SU-DHL-6 (cell line): ENCODE results near the gene ST8SIA5.

ENCODE experiments used
- H2AFZ ChIP-seq: fragments of 200-600 bp; sonication (generic); 2 replicates; pipeline ENCODE4 v1.6.1; 2014; ENCODE audit warnings: low read depth, mild to moderate bottlenecking, moderate library complexity, mixed read lengths, antibody characterized with exemption, low read length; ENCODE audit not compliant: severe bottlenecking
- H3F3A ChIP-seq: fragments of 200-600 bp; shearing (Covaris generic); 2 replicates; pipeline ENCODE4 v1.6.0; 2016; ENCODE audit warnings: antibody characterized with exemption, mild to moderate bottlenecking; ENCODE audit not compliant: insufficient read depth
- H3K27ac ChIP-seq: fragments of 200-600 bp; sonication (generic); 2 replicates; pipeline ENCODE4 v1.5.1; 2016; ENCODE audit warnings: low read depth, mild to moderate bottlenecking, low read length, moderate library complexity, mixed read lengths
- H3K27me3 ChIP-seq: fragments of 200-600 bp; sonication (generic), shearing (Covaris generic); 2 replicates; pipeline ENCODE4 v1.6.0; 2014; ENCODE audit warnings: mild to moderate bottlenecking, low read length
- H3K36me3 ChIP-seq: fragments of 200-600 bp; sonication (generic); 2 replicates; pipeline ENCODE4 v1.6.1; 2014; ENCODE audit warnings: mild to moderate bottlenecking, low read length, mixed read lengths
- H3K4me2 ChIP-seq: fragments of 300-600, 200-600 bp; shearing (Covaris generic), sonication (generic); 2 replicates; pipeline ENCODE4 v1.6.0; 2014; ENCODE audit warnings: low read length, low read depth, mild to moderate bottlenecking; ENCODE audit not compliant: poor library complexity, severe bottlenecking
- H3K4me3 ChIP-seq: fragments of 200-600 bp; sonication (generic); 2 replicates; pipeline ENCODE4 v1.5.1; 2014; ENCODE audit warnings: antibody characterized with exemption, low read length, mild to moderate bottlenecking, mixed read lengths; ENCODE audit not compliant: insufficient read depth, poor library complexity, severe bottlenecking
- H3K79me2 ChIP-seq: fragments of 200-600 bp; sonication (generic); 2 replicates; pipeline ENCODE4 v1.6.1; 2014; ENCODE audit warnings: mild to moderate bottlenecking, low read length, moderate library complexity; ENCODE audit not compliant: insufficient read depth
- H3K9ac ChIP-seq: fragments of 200-600 bp; sonication (generic); 2 replicates; pipeline ENCODE4 v1.7.0; 2014; ENCODE audit warnings: mild to moderate bottlenecking, low read length
- H3K9me2 ChIP-seq: fragments of 200-600 bp; sonication (generic); replicated peaks from 2 replicates; pipeline ENCODE4 v1.6.1; 2014; ENCODE audit warnings: low read length; ENCODE audit not compliant: insufficient read depth
- H3K9me3 ChIP-seq: fragments of 200-600 bp; sonication (generic); 2 replicates; pipeline ENCODE4 v1.6.1; 2014; ENCODE audit warnings: low read length, mixed read lengths; ENCODE audit not compliant: insufficient read depth
- H4K20me1 ChIP-seq: fragments of 200-600 bp; sonication (generic); 2 replicates; pipeline ENCODE4 v1.6.1; 2014; ENCODE audit warnings: low read depth, mild to moderate bottlenecking, antibody characterized with exemption, low read length, moderate library complexity, mixed read lengths
- CTCF ChIP-seq: fragments of 200-600 bp; sonication (generic); IDR thresholded peaks from one replicate; pipeline ENCODE4 v1.5.1; 2017; ENCODE audit warnings: antibody characterized with exemption, mild to moderate bottlenecking, low read length, moderate library complexity; ENCODE audit not compliant: insufficient read depth, poor library complexity, severe bottlenecking
- EZH2phosphoT487 ChIP-seq: fragments of 200-600 bp; sonication (generic), shearing (Covaris generic); conservative IDR thresholded peaks from 2 replicates; pipeline ENCODE4 v1.6.1; 2018; ENCODE audit warnings: mild to moderate bottlenecking, antibody characterized with exemption, low read length, moderate library complexity, mixed read lengths

ST8SIA5 gene

DNA sequence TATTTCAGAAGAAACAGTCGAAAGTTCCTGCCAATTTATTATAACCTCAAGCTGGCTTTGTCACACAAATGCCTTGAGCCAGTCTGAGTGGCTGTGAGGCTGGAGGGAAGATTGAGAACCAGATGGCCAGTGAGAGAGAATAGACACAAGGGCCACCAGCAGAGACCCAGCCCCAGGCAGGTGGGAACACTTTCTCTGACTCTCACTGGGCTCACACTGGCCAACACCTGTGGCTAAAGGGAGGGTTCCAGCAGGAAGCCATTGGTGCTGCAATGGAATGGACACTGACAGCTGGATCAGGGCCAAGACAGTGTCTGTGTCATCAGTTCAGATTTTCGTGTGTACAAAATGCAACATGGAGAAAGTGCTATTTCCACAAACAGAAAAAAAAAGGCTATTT lies 129.7 kb downstream of the ST8SIA5 start:
- Histone ChIP-seq H3K4me3 (no peak overlapping the region), H2AFZ (no peak overlapping the region), H3K9me3 (no peaks in the 10 kb centered on the region), H3F3A (no peaks in the 10 kb centered on the region), H4K20me1 (no peaks in the 10 kb centered on the region), H3K4me2 (no peak overlapping the region), H3K36me3 (no peaks in the 10 kb centered on the region), H3K79me2 (no peaks in the 10 kb centered on the region), H3K9ac (no peak overlapping the region), H3K27me3 (no peaks in the 10 kb centered on the region), H3K9me2 (no peaks in the 10 kb centered on the region), H3K27ac (no peak overlapping the region)
- no peak for TF ChIP-seq EZH2phosphoT487
- no peak for TF ChIP-seq CTCF

- Histone ChIP-seq H3K27me3 (no peaks in the 10 kb centered on the region), H3K4me2 (no peak overlapping the region), H4K20me1 (no peaks in the 10 kb centered on the region), H3K4me3 (no peak overlapping the region), H3K36me3 (no peaks in the 10 kb centered on the region), H3K79me2 (no peaks in the 10 kb centered on the region), H2AFZ (no peak overlapping the region), H3K9ac (no peak overlapping the region), H3K9me2 (no peaks in the 10 kb centered on the region), H3F3A (no peaks in the 10 kb centered on the region), H3K27ac (no peak overlapping the region), H3K9me3 (no peaks in the 10 kb centered on the region)
- TF ChIP-seq CTCF, result no peak
- no peak for TF ChIP-seq EZH2phosphoT487
Observed at GRCh38 chr18:46625069-46625468, 131.8 kb downstream of the ST8SIA5 start.

GRCh38 chr18:46624127-46624526 lies 132.7 kb downstream of the ST8SIA5 start:
- H3K27me3 ChIP-seq, result no peaks in the 10 kb centered on the region
- H2AFZ ChIP-seq, result no peak overlapping the region
- no peak overlapping the region for H3K4me3 ChIP-seq
- H3K9ac ChIP-seq, result no peak overlapping the region
- no peak overlapping the region for H3K27ac ChIP-seq
- no peaks in the 10 kb centered on the region for H3F3A ChIP-seq
- H3K4me2 ChIP-seq, result no peak overlapping the region
- H4K20me1 ChIP-seq, result no peaks in the 10 kb centered on the region
- H3K36me3 ChIP-seq, result no peaks in the 10 kb centered on the region
- no peaks in the 10 kb centered on the region for H3K79me2 ChIP-seq
- H3K9me3 ChIP-seq, result no peaks in the 10 kb centered on the region
- H3K9me2 ChIP-seq, result no peaks in the 10 kb centered on the region
- TF ChIP-seq EZH2phosphoT487 (no peak), CTCF (no peak)

- Histone ChIP-seq H3K4me2 (no peak overlapping the region), H3K27ac (no peak overlapping the region)
Observed at GRCh38 chr18:46623541-46623940, 133.3 kb downstream of the ST8SIA5 start.

More at GRCh38 chr18:46623541-46623940, 133.3 kb downstream of the ST8SIA5 start:
- H3K4me3 ChIP-seq, result no peak overlapping the region
- H4K20me1 ChIP-seq, result no peaks in the 10 kb centered on the region
- no peaks in the 10 kb centered on the region for H3K36me3 ChIP-seq
- H3F3A ChIP-seq, result no peaks in the 10 kb centered on the region
- no peaks in the 10 kb centered on the region for H3K9me3 ChIP-seq
- no peak overlapping the region for H3K9ac ChIP-seq
- H3K27me3 ChIP-seq, result no peaks in the 10 kb centered on the region
- no peaks in the 10 kb centered on the region for H3K9me2 ChIP-seq
- TF ChIP-seq CTCF (no peak), EZH2phosphoT487 (no peak)
- no peak overlapping the region for H2AFZ ChIP-seq
- no peaks in the 10 kb centered on the region for H3K79me2 ChIP-seq
